ENCODE results near the gene MCTP2.
"Not testable (repeated sequence)": the region's sequence is repeated elsewhere in the genome, so short reads cannot be mapped to it uniquely, and the experiment has no call there.

Gene MCTP2

DNA sequence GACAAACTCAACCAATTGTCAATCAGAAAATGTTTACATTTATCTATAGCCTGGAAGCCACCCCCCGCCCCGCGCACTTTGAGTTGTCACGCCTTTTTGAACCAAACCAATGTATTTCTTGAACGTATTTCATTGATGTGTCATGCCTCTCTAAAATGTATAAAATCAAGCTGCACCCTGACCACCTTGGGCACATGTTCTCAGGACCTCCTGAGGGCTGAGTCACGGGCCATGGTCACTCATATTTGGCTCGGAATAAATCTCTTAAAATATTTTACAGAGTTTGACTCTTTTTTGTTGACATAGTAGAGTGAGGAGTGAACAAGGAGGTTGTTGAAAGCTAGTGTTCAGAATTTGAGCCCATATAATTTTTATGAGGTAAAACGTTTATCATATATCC lies 6.5 kb downstream of the MCTP2 start:
- DNase-seq: no peak

DNA sequence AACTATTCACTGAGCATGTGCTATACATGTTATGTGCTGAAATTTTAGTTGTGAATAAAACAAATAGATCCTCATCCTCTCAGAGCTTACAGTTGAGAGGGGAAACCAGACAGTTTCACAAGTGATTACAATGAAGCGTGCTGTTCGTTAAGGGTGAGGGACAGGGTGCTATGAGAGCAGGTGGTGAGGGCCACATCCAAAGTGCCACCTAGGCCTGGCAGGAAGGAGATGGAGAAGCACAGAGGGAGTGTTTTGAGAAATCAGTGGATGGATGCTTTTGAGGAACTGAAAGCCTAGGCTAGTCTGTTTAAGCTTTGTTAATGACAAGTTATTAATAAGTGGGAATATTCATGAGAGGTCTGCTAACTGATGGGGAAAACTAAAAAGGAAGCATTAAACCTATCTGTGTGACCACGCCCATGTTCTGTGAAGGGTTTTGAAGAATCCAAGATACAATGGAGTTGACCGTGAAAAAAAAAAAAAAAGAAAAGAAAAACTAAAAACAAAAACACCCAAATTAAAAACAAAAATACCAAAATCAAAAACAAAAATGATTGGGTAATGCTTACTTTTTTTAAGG lies 7.3 kb downstream of the MCTP2 start:
- no peak for DNase-seq

GRCh38 chr15:94239474-94239873 lies 8.1 kb downstream of the MCTP2 start:
- DNase-seq: no peak

- DNase-seq: no peak
These were observed 9.1 kb downstream of the MCTP2 start for GRCh38 chr15:94240480-94240879.

DNA sequence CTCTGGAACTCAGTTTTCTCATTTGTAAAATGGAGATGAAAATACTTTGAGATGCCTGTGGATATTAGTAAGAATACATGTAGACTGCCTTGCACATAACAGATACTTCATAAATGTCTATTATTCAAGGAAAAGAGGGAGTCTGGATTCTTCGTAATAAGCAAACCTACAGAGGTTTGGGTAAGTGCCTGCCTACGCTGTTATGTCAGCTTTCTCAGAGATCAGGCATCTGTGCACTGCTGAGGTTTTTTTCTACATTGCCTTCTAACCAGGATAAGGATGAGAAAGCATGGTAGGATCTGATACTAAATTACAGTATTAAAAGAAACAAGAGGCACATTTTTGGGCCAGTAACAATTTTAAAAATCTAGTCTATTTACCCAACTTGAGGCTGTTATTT lies 10.9 kb downstream of the MCTP2 start:
- no peak for DNase-seq

- not testable (repeated sequence) for DNase-seq
These were observed 11.6 kb downstream of the MCTP2 start for GRCh38 chr15:94243003-94243402.

GRCh38 chr15:94243418-94243817 lies 12.1 kb downstream of the MCTP2 start:
- no peak for DNase-seq

GRCh38 chr15:94246016-94246415 lies 14.7 kb downstream of the MCTP2 start:
- no peak for DNase-seq

DNA sequence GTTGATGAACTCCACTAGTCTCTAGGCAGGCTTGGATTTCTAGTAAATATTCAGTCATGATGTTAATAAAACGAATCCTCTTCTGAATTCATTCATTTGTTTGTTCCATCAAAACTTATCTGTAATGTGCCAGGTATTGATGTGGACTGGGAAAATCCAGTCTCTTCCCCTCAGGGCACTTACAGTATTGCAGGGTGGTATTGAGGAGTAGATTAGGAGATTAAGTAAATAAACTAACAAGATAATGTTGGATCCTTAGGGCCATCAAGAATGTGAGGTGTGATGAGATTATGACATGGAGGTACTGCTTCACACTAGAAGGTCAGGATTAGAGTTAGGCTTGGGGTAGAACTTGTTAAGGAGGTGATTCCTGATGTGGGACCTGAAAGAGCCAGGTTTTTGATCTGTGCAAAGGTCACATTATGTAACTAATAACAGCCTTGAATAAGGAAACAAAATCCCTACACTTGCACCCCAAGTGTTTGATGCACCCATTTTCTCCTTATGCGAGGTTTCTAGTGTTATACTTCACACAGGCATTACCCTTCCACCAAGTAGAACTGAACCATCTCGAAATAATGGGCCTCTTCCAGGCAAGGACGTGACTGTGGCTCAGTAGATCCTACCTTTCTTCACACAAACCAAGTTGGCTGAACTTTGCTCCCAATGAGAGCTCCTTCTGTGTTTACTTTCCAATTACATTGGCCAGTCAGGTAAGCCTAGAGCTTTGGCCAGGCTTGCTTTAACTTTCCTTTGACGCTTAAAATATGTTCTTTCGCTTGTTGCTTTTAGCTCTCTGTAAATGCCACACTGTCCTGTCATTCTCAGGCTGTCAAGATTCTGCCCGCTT lies 16.7 kb downstream of the MCTP2 start:
- no peak for DNase-seq

GRCh38 chr15:94250801-94251200 lies 19.4 kb downstream of the MCTP2 start:
- no peak for DNase-seq

DNA sequence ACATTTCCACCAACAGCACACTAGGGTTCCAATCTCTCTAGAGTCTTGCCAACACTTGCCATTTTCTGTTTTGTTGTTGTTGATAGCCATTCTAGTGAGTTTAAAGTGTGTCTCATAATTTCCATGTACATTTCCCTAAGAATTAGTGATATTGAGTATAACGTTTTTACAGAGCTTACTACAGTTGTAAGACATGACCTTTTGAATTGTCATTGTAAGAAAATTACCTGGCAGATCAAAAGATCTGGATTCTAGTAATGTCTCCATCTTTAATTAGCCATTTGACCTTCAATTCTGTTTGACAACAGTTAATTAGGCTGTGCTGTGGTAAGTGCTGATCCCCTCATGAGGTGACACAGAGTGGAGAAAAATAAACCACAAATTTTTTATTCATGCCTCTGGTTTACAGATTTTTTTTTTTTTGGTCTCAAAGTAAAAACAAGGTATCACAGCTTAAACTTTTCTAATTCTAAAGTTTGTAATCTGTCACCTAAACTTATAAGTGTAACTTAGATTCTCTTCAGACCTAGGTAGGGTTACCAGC lies 20.9 kb downstream of the MCTP2 start:
- no peak for DNase-seq

DNA sequence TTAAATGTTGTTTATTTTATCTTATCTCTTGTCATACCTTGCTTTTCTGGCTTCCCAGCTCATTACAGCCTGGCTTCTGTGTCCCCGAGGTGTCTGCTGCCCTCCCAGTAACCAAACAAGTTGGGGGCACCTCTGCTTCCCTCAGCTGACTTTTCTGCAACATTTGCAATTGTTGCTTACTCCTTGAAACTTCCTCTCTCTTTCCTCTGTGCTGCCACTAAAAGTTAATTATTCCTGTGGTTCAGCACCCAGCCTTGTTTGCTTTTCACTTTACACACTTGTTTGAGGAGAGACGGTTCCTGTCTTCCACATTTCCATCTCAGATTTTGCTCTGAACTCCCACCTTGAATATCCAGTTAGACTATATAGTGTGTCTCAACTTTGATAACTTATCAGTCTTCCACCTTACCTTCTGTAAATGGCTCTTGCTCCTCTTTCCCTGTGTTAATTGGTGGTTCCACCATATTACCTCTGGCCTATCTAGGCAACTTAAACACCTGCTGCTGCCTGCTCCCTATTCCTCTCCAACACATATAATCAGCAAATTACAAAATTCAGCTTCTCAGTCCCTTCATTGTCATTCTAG lies 21.6 kb downstream of the MCTP2 start:
- DNase-seq: no peak

- DNase-seq: no peak
These were observed 22.4 kb downstream of the MCTP2 start for GRCh38 chr15:94253742-94254141.

DNA sequence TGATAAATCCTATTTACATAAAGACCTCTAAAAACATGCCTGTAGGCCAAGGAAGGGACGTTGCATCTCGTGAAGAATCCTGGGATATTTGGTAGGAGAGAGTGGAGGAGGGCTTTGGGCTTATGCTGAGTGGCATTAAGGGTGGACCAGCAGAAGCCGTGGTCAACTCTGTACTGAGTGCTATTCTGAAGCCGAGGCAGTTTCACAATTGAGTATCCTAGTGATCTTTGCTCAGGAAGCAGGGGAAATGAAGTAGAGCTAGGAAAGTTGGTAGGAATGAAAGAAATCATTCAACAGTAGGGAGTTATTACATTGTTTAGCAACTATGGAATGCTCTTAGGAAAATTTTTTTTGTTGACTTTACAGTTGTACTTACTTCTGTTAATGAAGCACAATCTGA lies 24.2 kb downstream of the MCTP2 start:
- DNase-seq: no peak

DNA sequence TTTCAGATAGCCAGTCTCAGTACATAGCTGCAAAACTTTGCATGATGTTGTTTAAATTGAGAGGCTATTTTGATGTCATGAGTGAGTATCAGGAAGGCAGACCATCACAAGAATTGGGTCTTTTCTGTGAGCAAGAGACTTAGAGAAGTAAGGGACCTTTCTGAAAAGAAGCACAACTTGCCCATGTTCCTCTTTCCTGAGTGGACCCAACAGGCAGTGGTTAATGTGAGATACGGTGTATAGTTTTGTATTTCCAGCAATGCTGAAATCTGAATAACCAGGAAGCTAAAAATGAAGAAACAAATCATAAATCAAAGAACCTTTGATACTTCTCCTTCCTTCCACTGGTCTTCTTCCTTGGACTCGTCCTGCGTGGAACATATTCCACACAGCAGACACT lies 25.1 kb downstream of the MCTP2 start:
- DNase-seq: no peak

DNA sequence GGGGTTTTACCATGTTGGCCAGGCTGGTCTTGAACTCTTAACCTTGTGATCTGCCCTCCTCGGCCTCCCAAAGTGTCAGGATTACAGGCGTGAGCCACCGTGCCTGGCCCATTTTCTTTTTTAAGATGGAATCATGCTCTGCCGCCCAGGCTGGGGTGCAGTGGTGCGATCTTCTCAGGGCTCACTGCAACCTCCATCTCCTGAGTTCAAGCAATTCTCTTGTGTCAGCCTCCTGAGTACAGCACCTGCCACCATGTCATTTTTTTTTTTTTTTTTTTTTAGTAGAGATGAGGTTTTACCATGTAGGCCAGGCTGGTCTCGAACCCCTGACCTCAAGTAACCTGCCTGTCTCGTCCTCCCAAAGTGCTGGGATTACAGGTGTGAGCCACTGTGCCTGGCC lies 26.4 kb downstream of the MCTP2 start:
- not testable (repeated sequence) for DNase-seq

- no peak for DNase-seq
These were observed 26.9 kb downstream of the MCTP2 start for GRCh38 chr15:94258246-94258645.

- no peak for DNase-seq
These were observed 27.9 kb downstream of the MCTP2 start for GRCh38 chr15:94259121-94259751.

- no peak for DNase-seq
These were observed 28.5 kb downstream of the MCTP2 start for GRCh38 chr15:94259863-94260262.

- no peak for DNase-seq
These were observed 30.8 kb downstream of the MCTP2 start for GRCh38 chr15:94262201-94262600.

- DNase-seq: no peak
These were observed 32.2 kb downstream of the MCTP2 start for GRCh38 chr15:94263341-94264273.

GRCh38 chr15:94265009-94265408 lies 33.6 kb downstream of the MCTP2 start:
- DNase-seq: no peak

Data from NCI-H2107 (cell line).